ENCODE measurements around the gene RASGRF2.

DNA sequence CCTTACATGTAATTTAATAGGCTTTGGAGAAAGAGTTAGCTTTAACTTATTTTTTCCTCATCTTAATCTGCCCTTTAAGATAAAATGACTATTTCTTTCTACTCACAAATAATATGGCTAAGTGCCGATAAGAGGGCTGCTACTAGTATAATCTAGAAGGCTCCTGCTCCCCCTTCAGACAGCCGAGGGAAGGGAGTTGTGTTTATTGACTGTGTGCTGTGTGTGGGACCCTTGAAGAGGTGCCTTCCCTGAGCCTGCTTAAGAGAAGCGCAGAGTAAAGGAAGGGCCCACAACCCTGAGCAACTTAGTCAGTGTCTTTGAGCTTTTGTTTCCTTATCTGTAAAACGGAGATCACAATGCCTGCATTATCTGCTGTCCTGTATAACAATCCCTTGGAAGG, 244.9 kb downstream of the RASGRF2 start:
- TF ChIP-seq, protein P1, sequence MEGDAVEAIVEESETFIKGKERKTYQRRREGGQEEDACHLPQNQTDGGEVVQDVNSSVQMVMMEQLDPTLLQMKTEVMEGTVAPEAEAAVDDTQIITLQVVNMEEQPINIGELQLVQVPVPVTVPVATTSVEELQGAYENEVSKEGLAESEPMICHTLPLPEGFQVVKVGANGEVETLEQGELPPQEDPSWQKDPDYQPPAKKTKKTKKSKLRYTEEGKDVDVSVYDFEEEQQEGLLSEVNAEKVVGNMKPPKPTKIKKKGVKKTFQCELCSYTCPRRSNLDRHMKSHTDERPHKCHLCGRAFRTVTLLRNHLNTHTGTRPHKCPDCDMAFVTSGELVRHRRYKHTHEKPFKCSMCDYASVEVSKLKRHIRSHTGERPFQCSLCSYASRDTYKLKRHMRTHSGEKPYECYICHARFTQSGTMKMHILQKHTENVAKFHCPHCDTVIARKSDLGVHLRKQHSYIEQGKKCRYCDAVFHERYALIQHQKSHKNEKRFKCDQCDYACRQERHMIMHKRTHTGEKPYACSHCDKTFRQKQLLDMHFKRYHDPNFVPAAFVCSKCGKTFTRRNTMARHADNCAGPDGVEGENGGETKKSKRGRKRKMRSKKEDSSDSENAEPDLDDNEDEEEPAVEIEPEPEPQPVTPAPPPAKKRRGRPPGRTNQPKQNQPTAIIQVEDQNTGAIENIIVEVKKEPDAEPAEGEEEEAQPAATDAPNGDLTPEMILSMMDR (IDR thresholded peaks at IDR 0.05) = no peak
- TF ChIP-seq POLR2A (IDR thresholded peaks at IDR 0.05) (no peak), EP300 (IDR thresholded peaks at IDR 0.05) (no peak)
